GM12874 (cell line): Measurements from ENCODE around the gene PDE6B.

Source experiments
- CTCF ChIP-seq: IDR thresholded peaks from 2 replicates; pipeline ENCODE4 v1.5.1; 2011; ENCODE audit warnings: low read depth, mild to moderate bottlenecking, control low read depth, low read length, moderate library complexity; ENCODE audit not compliant: insufficient read depth

Gene PDE6B

GRCh38 chr4:647481-647880 lies 22.1 kb downstream of the PDE6B start:
- no peak for TF ChIP-seq CTCF

GRCh38 chr4:648579-649292 lies 23.4 kb downstream of the PDE6B start:
- TF ChIP-seq CTCF, result no peak

GRCh38 chr4:649293-649625 lies 23.9 kb downstream of the PDE6B start:
- TF ChIP-seq CTCF, result no peak

GRCh38 chr4:649751-650310 lies 24.5 kb downstream of the PDE6B start:
- TF ChIP-seq CTCF, result no peak

GRCh38 chr4:650461-650860 lies 25.1 kb downstream of the PDE6B start:
- no peak for TF ChIP-seq CTCF

GRCh38 chr4:650951-651883 lies 25.8 kb downstream of the PDE6B start:
- TF ChIP-seq CTCF, result no peak

GRCh38 chr4:651884-652642 lies 26.7 kb downstream of the PDE6B start:
- TF ChIP-seq CTCF, result no peak
